Upper lobe of left lung (tissue), 4 donors: ENCODE data around the gene RECK.

Experiments used
- CTCF ChIP-seq, 6 experiments: fragments of 450-650 bp in 4 of 6; fragments of 200-600 bp in 2 of 6; sonication (generic) in 2 of 6; IDR thresholded peaks; one replicate each; pipeline ENCODE4 v1.5.1; 2016 to 2019; ENCODE audit warnings: antibody characterized with exemption in 6 of 6
- POLR2AphosphoS5 ChIP-seq, 2 donors: sonication (generic); formaldehyde crosslinking; IDR thresholded peaks; one replicate each; pipeline ENCODE4 v1.5.1; 2017; ENCODE audit warnings: antibody characterized with exemption in 2 of 2

GRCh38 chr9:36152741-36153438 is 116.2 kb downstream of the RECK start:
- TF ChIP-seq CTCF (IDR thresholded peaks at IDR 0.05) = no peak
- TF ChIP-seq POLR2AphosphoS5 (IDR thresholded peaks at IDR 0.05) = no peak
